KMS-11 (cell line): ENCODE results near the gene IFNLR1.

Experiments used
- H2AFZ ChIP-seq: fragments of 200-600 bp; sonication (generic); 2 replicates; pipeline ENCODE4 v1.6.1; 2016; ENCODE audit warnings: antibody characterized with exemption, mixed run types, low read depth
- H3K27ac ChIP-seq: fragments of 200-600 bp; sonication (generic); 2 replicates; pipeline ENCODE4 v1.6.1; 2016; ENCODE audit warnings: mild to moderate bottlenecking, mixed run types
- H3K27me3 ChIP-seq: fragments of 200-600 bp; sonication (generic); 2 replicates; pipeline ENCODE4 v1.6.1; 2017; ENCODE audit warnings: mild to moderate bottlenecking, low read depth, mixed run types, moderate library complexity; ENCODE audit not compliant: insufficient read depth
- H3K36me3 ChIP-seq: fragments of 200-600 bp; sonication (generic); 2 replicates; pipeline ENCODE4 v1.6.1; 2017; ENCODE audit warnings: mild to moderate bottlenecking, mixed run types; ENCODE audit not compliant: insufficient read depth
- H3K4me1 ChIP-seq: fragments of 200-600 bp; sonication (generic); 2 replicates; pipeline ENCODE4 v1.6.1; 2016; ENCODE audit warnings: mild to moderate bottlenecking, low read depth, mixed run types; ENCODE audit not compliant: poor library complexity, severe bottlenecking
- H3K4me2 ChIP-seq: fragments of 200-600 bp; sonication (generic); 2 replicates; pipeline ENCODE4 v1.7.0; 2016; ENCODE audit warnings: mild to moderate bottlenecking, mixed run types
- H3K4me3 ChIP-seq: fragments of 200-600 bp; sonication (generic); IDR thresholded peaks from 2 replicates; pipeline ENCODE4 v1.6.1; 2017; ENCODE audit warnings: low read depth, low read length, mixed read lengths; ENCODE audit not compliant: insufficient read depth
- H3K79me2 ChIP-seq: fragments of 200-600 bp; sonication (generic); 2 replicates; pipeline ENCODE4 v1.6.1; 2016; ENCODE audit warnings: low read depth, mixed run types; ENCODE audit not compliant: insufficient read depth
- H3K9ac ChIP-seq: fragments of 200-600 bp; sonication (generic); 2 replicates; pipeline ENCODE4 v1.6.1; 2016; ENCODE audit warnings: mild to moderate bottlenecking, mixed run types
- H4K20me1 ChIP-seq: fragments of 200-600 bp; sonication (generic); 2 replicates; pipeline ENCODE4 v1.6.1; 2016; ENCODE audit warnings: mild to moderate bottlenecking, mixed run types; ENCODE audit not compliant: insufficient read depth
- TF ChIP-seq, protein P1 (sequence below): fragments of 200-600 bp; sonication (generic); conservative IDR thresholded peaks from 2 replicates; pipeline ENCODE4 v1.6.1; 2017; ENCODE audit warnings: low read depth, mild to moderate bottlenecking, antibody characterized with exemption, low read length, moderate library complexity, mixed read lengths

IFNLR1 gene

DNA sequence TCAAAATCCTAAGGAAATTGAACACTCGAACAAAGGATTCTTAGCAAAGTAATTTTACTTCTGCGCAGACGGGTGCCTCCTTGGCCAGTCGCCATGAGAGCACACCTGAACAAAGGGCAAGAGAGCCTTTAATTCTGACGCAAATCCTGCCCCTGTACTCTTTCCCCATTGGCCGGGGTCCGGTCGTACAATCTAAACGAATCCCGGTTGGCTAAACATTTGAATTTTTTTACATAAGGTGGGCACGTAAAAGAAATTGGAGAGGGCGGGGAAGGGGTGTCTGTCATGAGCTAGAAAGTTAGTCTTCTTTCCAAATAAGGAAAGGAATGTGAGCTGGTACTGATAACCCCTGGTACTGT lies 35.9 kb downstream of the IFNLR1 start:
- no peak overlapping the region for H3K27ac ChIP-seq
- no peak overlapping the region for H3K4me2 ChIP-seq
- TF ChIP-seq, protein P1, sequence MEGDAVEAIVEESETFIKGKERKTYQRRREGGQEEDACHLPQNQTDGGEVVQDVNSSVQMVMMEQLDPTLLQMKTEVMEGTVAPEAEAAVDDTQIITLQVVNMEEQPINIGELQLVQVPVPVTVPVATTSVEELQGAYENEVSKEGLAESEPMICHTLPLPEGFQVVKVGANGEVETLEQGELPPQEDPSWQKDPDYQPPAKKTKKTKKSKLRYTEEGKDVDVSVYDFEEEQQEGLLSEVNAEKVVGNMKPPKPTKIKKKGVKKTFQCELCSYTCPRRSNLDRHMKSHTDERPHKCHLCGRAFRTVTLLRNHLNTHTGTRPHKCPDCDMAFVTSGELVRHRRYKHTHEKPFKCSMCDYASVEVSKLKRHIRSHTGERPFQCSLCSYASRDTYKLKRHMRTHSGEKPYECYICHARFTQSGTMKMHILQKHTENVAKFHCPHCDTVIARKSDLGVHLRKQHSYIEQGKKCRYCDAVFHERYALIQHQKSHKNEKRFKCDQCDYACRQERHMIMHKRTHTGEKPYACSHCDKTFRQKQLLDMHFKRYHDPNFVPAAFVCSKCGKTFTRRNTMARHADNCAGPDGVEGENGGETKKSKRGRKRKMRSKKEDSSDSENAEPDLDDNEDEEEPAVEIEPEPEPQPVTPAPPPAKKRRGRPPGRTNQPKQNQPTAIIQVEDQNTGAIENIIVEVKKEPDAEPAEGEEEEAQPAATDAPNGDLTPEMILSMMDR = no peak
- H3K4me1 ChIP-seq = peaks cover 14% of the 10 kb centered on the region
- no peak overlapping the region for H2AFZ ChIP-seq
- H3K79me2 ChIP-seq = no peaks in the 10 kb centered on the region
- H3K4me3 ChIP-seq = no peak overlapping the region
- no peaks in the 10 kb centered on the region for H3K36me3 ChIP-seq
- no peaks in the 10 kb centered on the region for H3K27me3 ChIP-seq
- no peaks in the 10 kb centered on the region for H4K20me1 ChIP-seq
- no peak overlapping the region for H3K9ac ChIP-seq

DNA sequence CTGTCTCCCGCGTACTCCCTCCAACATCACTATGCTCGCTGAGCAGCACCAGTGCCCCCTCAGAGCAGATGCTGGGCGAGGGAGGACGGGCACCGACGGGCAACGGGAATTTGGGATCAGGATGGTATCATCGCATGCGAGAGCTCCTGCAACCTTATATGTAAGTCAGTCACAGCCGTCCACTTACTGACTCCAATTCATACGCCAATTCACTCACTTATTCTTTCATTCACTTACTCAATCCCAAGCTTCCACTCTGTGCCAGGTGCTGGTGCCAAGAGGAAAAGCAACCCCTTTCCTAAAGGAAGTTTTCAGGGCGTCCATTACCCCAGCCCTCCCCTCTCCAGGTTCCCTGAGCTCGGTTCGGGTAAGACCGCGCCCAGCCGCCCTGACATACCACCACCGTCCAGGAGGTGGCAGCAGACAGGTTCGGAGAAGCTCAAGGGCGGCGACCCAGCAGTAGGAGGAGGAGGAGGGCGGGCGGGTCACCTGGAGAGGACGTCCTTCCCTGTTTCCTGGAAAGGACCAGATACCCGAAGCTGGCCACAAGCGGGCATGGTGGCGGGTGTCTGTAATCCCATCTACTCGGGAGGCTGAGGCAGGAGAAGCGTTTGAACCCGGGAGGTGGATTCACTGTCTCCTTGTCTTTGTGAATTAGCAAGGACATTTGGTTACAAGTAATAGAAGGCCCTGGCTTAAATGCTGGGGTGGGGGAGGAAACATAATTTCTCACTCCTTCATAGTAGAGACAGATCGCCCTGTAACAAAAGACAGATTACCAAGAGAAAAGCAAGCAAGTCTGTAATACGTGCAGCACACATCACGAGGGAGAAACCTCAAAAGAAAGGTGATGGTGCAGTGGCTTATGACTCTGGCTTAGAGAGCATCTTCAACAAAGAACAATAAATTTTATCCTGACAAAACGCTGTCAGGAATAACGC lies 36.6 kb downstream of the IFNLR1 start:
- TF ChIP-seq, protein P1 = peak; percentile 79
- peaks cover 14% of the 10 kb centered on the region for H3K4me1 ChIP-seq
- no peak overlapping the region for H3K9ac ChIP-seq
- no peaks in the 10 kb centered on the region for H3K79me2 ChIP-seq
- H3K27me3 ChIP-seq = no peaks in the 10 kb centered on the region
- H3K27ac ChIP-seq = no peak overlapping the region
- no peaks in the 10 kb centered on the region for H3K36me3 ChIP-seq
- H3K4me3 ChIP-seq = no peak overlapping the region
- H4K20me1 ChIP-seq = no peaks in the 10 kb centered on the region
- H2AFZ ChIP-seq = peak overlapping the region; percentile 77
- H3K4me2 ChIP-seq = peak overlapping the region; percentile 57; the same call in 1 of the 2 replicates

DNA sequence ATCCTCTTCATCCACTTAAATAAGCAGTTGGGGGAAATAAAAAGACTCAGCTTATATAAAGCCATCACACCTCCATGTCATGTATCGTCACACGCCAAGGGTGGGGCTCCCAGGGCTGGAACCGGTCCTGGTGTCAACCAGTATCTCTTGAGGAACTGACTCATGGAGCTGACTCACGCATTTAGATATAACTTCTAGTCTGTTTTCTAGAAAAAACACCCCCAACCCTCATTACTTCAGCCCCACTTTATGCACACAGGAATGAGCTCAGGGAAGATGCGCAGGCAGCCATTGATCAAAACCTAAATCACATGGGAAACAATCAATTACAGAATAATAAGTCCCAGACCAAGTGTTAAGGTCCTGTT lies 37.2 kb downstream of the IFNLR1 start:
- Histone ChIP-seq H3K9ac (no peak overlapping the region), H3K4me3 (no peak overlapping the region), H4K20me1 (no peaks in the 10 kb centered on the region), H3K79me2 (no peaks in the 10 kb centered on the region), H3K4me2 (no peak overlapping the region), H3K4me1 (peaks cover 14% of the 10 kb centered on the region), H3K27ac (no peak overlapping the region), H2AFZ (peak overlapping the region; percentile 77; the same call in 1 of the 2 replicates), H3K36me3 (no peaks in the 10 kb centered on the region), H3K27me3 (no peaks in the 10 kb centered on the region)
- TF ChIP-seq, protein P1 = no peak

DNA sequence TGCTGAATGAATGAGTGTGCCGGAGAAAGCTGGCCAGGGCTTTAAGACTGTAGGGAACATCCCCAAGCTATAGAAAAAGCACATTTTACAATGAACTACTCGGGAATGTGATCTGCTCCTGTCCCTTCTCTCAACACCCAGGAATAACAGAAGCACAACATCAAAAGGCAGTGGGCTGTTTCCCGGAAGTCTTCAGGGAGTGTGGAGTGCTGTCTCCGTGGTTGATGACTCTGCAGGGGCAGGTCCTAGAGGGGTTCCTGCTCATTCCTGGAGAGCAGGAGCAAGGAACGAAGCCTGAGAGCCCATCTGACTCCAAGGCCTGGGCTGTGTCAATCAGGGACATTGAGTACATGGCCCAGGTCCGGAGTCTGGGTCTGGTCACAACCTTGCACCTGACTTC lies 39.3 kb downstream of the IFNLR1 start:
- Histone ChIP-seq H3K36me3 (no peaks in the 10 kb centered on the region), H3K27me3 (no peaks in the 10 kb centered on the region), H3K9ac (no peak overlapping the region), H3K4me2 (no peak overlapping the region), H3K4me1 (peaks cover 19% of the 10 kb centered on the region), H4K20me1 (no peaks in the 10 kb centered on the region), H3K4me3 (no peak overlapping the region), H3K27ac (no peak overlapping the region), H3K79me2 (no peaks in the 10 kb centered on the region), H2AFZ (no peak overlapping the region)
- TF ChIP-seq, protein P1 = no peak
